C4-2B (cell line): ENCODE results near the gene C1QL4.

Experiments
- H3K27ac ChIP-seq: fragments of 450-650 bp; 2 replicates; pipeline ENCODE4 v1.5.1; 2017
- ZFX ChIP-seq: fragments of 450-650 bp; IDR thresholded peaks from 2 replicates; pipeline ENCODE4 v1.6.1; 2017
- TF ChIP-seq, protein P1 (sequence below): fragments of 450-650 bp; conservative IDR thresholded peaks from 2 replicates; pipeline ENCODE4 v1.5.1; 2017; ENCODE audit warnings: mild to moderate bottlenecking

C1QL4 gene

DNA sequence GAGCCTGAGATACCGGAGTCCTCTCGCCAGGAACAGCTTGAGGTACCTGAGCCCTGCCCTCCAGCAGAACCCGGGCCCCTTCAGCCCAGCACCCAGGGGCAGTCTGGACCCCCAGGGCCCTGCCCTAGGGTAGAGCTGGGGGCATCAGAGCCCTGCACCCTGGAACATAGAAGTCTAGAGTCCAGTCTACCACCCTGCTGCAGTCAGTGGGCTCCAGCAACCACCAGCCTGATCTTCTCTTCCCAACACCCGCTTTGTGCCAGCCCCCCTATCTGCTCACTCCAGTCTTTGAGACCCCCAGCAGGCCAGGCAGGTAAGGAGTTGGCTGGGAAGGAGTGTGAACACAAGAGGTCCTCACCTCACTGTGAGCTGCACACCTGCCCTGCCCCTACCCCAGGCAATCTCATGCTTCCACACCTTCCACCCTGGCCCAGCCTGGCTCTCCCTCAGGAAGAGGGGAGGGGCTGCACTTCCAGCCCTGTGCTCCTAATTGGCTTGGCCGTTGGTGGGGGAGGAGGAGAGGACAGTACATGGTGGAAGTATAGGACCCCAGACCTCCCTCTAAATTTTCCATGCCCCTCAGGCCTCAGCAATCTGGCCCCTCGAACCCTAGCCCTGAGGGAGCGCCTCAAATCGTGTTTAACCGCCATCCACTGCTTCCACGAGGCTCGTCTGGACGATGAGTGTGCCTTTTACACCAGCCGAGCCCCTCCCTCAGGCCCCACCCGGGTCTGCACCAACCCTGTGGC is 6.2 kb downstream of the C1QL4 start:
- peak overlapping the region; percentile 21; the same call in 1 of the 2 replicates for H3K27ac ChIP-seq
- TF ChIP-seq, protein P1, sequence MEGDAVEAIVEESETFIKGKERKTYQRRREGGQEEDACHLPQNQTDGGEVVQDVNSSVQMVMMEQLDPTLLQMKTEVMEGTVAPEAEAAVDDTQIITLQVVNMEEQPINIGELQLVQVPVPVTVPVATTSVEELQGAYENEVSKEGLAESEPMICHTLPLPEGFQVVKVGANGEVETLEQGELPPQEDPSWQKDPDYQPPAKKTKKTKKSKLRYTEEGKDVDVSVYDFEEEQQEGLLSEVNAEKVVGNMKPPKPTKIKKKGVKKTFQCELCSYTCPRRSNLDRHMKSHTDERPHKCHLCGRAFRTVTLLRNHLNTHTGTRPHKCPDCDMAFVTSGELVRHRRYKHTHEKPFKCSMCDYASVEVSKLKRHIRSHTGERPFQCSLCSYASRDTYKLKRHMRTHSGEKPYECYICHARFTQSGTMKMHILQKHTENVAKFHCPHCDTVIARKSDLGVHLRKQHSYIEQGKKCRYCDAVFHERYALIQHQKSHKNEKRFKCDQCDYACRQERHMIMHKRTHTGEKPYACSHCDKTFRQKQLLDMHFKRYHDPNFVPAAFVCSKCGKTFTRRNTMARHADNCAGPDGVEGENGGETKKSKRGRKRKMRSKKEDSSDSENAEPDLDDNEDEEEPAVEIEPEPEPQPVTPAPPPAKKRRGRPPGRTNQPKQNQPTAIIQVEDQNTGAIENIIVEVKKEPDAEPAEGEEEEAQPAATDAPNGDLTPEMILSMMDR, result no peak
- TF ChIP-seq ZFX, result no peak

DNA sequence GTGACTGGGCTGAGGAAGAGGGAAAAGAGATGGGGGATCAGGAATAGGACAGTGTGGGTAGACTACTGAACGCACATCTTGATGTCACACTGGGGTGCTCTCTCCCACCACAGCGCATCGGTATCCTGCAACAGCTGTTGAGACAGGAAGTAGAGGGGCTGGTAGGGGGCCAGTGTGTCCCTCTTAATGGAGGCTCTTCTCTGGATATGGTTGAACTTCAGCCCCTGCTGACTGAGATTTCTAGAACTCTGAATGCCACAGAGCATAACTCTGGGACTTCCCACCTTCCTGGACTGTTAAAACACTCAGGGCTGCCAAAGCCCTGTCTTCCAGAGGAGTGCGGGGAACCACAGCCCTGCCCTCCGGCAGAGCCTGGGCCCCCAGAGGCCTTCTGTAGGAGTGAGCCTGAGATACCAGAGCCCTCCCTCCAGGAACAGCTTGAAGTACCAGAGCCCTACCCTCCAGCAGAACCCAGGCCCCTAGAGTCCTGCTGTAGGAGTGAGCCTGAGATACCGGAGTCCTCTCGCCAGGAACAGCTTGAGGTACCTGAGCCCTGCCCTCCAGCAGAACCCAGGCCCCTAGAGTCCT is 6.9 kb downstream of the C1QL4 start:
- no peak overlapping the region for H3K27ac ChIP-seq
- TF ChIP-seq, protein P1, result no peak
- no peak for TF ChIP-seq ZFX

DNA sequence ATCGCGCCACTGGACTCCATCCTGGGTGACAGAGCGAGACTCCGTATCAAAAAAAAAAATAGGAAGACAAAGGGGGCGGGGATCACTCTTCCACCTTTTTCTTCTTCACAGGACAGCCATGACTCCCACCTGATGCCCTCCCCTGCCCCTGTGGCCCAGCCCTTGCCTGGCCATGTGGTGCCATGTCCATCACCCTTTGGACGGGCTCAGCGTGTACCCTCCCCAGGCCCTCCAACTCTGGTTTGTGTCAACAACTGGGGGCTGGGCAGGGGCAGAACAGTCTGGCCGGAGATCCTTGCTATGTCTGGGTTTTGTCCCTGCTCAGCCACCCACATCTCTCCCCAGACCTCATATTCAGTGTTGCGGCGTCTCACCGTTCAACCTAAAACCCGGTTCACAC is 8.2 kb downstream of the C1QL4 start:
- no peak overlapping the region for H3K27ac ChIP-seq
- TF ChIP-seq, protein P1, result no peak
- TF ChIP-seq ZFX, result no peak

DNA sequence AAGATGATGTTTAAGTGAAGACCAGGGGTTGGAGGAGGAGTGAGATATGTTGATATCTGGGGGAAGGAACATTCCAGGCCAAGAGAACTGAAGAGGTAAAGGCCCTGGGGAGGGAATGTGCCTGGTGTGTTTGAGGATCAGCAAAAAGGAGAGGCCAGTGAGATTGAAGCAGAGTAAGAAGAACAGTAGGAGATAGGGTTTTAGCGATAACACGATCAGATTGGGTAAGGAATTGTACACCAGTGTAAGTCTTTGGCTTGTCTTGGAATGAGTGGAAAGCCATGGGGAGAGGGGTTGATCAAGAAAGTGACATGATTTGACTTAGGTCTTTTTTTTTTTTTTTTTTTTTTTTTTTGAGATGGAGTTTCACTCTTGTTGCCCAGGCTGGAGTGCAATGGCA is 9.1 kb downstream of the C1QL4 start:
- H3K27ac ChIP-seq, result no peak overlapping the region
- TF ChIP-seq, protein P1, result no peak
- no peak for TF ChIP-seq ZFX

DNA sequence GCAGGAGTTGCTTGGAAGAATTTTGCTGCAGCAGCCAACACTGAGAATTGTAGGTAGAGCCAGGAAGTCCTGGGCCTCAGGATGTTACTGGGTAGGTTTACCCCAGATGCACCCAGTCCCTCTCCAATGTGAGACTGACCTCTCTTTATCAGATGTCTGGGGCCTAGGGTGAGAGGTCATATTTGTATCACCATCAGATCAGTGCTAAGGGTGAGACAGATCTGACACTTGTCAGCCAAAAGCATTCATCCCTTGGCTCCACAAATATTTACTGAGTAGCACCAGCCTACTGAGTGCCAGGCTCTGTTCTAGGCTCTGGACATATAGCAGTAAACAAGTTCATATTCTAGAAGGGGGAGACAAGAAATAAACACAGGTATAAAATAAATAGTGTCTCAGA is 9.6 kb downstream of the C1QL4 start:
- TF ChIP-seq, protein P1, result no peak
- TF ChIP-seq ZFX, result no peak
- no peak overlapping the region for H3K27ac ChIP-seq

DNA sequence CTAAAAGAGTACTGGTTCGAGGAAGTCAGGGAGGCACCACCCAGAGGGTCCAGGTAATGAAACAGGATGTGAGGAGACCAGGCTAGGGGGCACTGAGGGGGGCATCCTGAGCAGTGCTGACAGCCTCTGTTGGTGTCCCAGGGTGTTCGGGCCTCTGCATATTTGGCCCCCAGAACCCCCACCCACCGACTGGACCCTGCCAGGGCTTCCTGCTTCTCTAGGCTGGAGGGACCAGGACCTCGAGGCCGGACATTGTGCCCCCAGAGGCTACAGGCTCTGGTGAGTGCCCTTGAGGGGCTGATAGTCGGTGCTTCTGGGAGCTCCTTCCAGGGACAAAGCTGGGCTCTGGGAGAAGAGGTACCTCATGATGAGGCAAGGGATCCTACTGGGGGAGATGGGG is 11.4 kb downstream of the C1QL4 start:
- TF ChIP-seq ZFX, result no peak
- TF ChIP-seq, protein P1, result no peak
- no peak overlapping the region for H3K27ac ChIP-seq

DNA sequence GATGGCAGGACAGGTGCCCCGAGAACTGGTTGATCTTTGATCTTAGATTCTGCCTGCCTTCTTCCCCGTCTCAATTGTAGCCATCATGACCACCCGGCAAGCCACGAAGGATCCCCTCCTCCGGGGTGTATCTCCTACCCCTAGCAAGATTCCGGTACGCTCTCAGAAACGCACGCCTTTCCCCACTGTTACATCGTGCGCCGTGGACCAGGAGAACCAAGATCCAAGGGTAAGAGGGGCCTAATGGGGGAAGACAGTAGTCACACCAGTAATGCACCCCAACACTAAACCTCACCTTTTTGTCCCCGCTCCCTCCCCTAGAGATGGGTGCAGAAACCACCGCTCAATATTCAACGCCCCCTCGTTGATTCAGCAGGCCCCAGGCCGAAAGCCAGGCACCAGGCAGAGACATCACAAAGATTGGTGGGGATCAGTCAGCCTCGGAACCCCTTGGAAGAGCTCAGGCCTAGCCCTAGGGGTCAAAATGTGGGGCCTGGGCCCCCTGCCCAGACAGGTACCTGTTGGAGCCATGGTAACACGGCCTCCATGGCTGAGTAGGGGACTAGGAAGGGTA is 13.4 kb downstream of the C1QL4 start:
- TF ChIP-seq ZFX, result 0 out of 2 replicates have a peak, but pooled peaks have one; percentile 6
- TF ChIP-seq, protein P1, result no peak
- H3K27ac ChIP-seq, result peak overlapping the region; percentile 78
